ENCODE measurements around the gene PHF24. TPM values are rescaled to one million over a fixed set of nuclear protein-coding genes. Genes with fewer than 3 reads are reported as not detected.

Gene PHF24
- total and polyA plus RNA-seq, 10 of the 15 experiments (the other 5 are each of a cell fraction or from before 2014, with no cell fraction given): 0.02 to 0.04 TPM; not detected in 8

GRCh38 chr9:35010351-35010958 lies 52.4 kb downstream of the PHF24 start:
- Histone ChIP-seq H3K4me2 (ENCODE audit: control insufficient read depth, insufficient read depth) (no peak overlapping the region), H3K4me1 (ENCODE audit: control insufficient read depth, insufficient read depth, low read length) (no peaks in the 10 kb centered on the region), H2AFZ (ENCODE audit: control insufficient read depth, low read depth, low read length) (no peak overlapping the region), H3K79me2 (ENCODE audit: control insufficient read depth, insufficient read depth, low read length) (no peaks in the 10 kb centered on the region), H4K20me1 (ENCODE audit: control insufficient read depth, insufficient read depth) (no peaks in the 10 kb centered on the region), H3K9me3 (replicated peaks; ENCODE audit: control insufficient read depth, insufficient read depth, low read length) (peaks cover 5% of the 10 kb centered on the region; the same call in 1 of the 3 replicates), H3K9ac (ENCODE audit: control insufficient read depth, insufficient read depth, low read length) (no peak overlapping the region), H3K27me3 (replicated peaks in 1 of 2; ENCODE audit: control insufficient read depth in 2 of 2, insufficient read depth in 2 of 2, low read length in 1 of 2) (no peaks in the 10 kb centered on the region), H3K27ac (ENCODE audit: control insufficient read depth, insufficient read depth) (no peak overlapping the region), H3K36me3 (ENCODE audit: control insufficient read depth in 2 of 2, insufficient read depth in 2 of 2, low read length in 1 of 2) (no peaks in the 10 kb centered on the region), H3K4me3 (no peak overlapping the region)
- ChIA-PET POLR2A (no interaction called here), RAD21 (ENCODE audit: unreplicated experiment) (no interaction called here), SMC1A (ENCODE audit: uncharacterized antibody, unreplicated experiment) (interaction anchor here (1.1 kb wide), 1 partner anchor 9 kb away, joined by 3 read pairs; no protein-coding TSS in a partner anchor), CTCF (no interaction called here)
- WGBS (ENCODE audit: insufficient coverage, insufficient replicate concordance, low lambda C conversion rate, missing lambda C conversion rate): 59% methylated on average over 3 of the region's 3 CpGs
- FAIRE-seq (no peak), DNase-seq (ENCODE audit: low read depth, low spot score) (no peak), ATAC-seq (no peak)
- intact Hi-C loops (cut with micrococcal nuclease; ENCODE audit: unreplicated experiment): no loop called here
- TF ChIP-seq CBX3 (IDR thresholded peaks at IDR 0.05; ENCODE audit: borderline replicate concordance, low read depth) (0 out of 2 replicates have a peak, but pooled peaks have one; percentile 90), POLR2AphosphoS2 (IDR thresholded peaks at IDR 0.05; ENCODE audit: low read depth, low read length) (no peak), CBX5 (IDR thresholded peaks at IDR 0.05; ENCODE audit: low read depth) (peak; percentile 97)
- no TSS peak for BruUV-seq (replicated peaks)
- in situ Hi-C loops (cut with MboI): no loop called here

- WGBS (ENCODE audit: insufficient coverage, insufficient replicate concordance, low lambda C conversion rate, missing lambda C conversion rate): 40% methylated on average over 2 of the region's 2 CpGs
- H3K36me3 ChIP-seq (ENCODE audit: control insufficient read depth in 2 of 2, insufficient read depth in 2 of 2, low read length in 1 of 2): no peaks in the 10 kb centered on the region
- TF ChIP-seq MYC (IDR thresholded peaks at IDR 0.05; ENCODE audit: insufficient read depth, insufficient read length, insufficient replicate concordance, low read length, severe bottlenecking) (no peak), NR2C2 (IDR thresholded peaks at IDR 0.05; ENCODE audit: borderline replicate concordance, control insufficient read depth, insufficient read length, low read depth) (no peak), RAD51 (IDR thresholded peaks at IDR 0.05) (no peak), KAT2A (conservative IDR thresholded peaks at IDR 0.05; ENCODE audit: control insufficient read depth, low read depth, low read length) (no peak), TCF12 (IDR thresholded peaks at IDR 0.05; ENCODE audit: low read depth, low read length) (no peak), HDAC2 (IDR thresholded peaks at IDR 0.05) (no peak), POLR2AphosphoS2 (IDR thresholded peaks at IDR 0.05; ENCODE audit: low read depth, low read length) (no peak), ESRRA (IDR thresholded peaks at IDR 0.05; ENCODE audit: low read length) (no peak), POU2F2 (IDR thresholded peaks at IDR 0.05; ENCODE audit: borderline replicate concordance, low read depth, low read length) (no peak), STAT3 (IDR thresholded peaks at IDR 0.05; ENCODE audit: low read depth, low read length) (no peak)
- TF ChIP-seq, protein P1, sequence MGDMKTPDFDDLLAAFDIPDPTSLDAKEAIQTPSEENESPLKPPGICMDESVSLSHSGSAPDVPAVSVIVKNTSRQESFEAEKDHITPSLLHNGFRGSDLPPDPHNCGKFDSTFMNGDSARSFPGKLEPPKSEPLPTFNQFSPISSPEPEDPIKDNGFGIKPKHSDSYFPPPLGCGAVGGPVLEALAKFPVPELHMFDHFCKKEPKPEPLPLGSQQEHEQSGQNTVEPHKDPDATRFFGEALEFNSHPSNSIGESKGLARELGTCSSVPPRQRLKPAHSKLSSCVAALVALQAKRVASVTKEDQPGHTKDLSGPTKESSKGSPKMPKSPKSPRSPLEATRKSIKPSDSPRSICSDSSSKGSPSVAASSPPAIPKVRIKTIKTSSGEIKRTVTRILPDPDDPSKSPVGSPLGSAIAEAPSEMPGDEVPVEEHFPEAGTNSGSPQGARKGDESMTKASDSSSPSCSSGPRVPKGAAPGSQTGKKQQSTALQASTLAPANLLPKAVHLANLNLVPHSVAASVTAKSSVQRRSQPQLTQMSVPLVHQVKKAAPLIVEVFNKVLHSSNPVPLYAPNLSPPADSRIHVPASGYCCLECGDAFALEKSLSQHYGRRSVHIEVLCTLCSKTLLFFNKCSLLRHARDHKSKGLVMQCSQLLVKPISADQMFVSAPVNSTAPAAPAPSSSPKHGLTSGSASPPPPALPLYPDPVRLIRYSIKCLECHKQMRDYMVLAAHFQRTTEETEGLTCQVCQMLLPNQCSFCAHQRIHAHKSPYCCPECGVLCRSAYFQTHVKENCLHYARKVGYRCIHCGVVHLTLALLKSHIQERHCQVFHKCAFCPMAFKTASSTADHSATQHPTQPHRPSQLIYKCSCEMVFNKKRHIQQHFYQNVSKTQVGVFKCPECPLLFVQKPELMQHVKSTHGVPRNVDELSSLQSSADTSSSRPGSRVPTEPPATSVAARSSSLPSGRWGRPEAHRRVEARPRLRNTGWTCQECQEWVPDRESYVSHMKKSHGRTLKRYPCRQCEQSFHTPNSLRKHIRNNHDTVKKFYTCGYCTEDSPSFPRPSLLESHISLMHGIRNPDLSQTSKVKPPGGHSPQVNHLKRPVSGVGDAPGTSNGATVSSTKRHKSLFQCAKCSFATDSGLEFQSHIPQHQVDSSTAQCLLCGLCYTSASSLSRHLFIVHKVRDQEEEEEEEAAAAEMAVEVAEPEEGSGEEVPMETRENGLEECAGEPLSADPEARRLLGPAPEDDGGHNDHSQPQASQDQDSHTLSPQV (IDR thresholded peaks at IDR 0.05): no peak
- no peaks in the 10 kb centered on the region for H3K4me1 ChIP-seq (ENCODE audit: control insufficient read depth, insufficient read depth, low read length)
- no peak overlapping the region for H3K9ac ChIP-seq (ENCODE audit: control insufficient read depth, insufficient read depth, low read length)
- no peak for DNase-seq (ENCODE audit: low read depth, low spot score)
- in situ Hi-C loops (cut with MboI): no loop called here
- H2AFZ ChIP-seq (ENCODE audit: control insufficient read depth, low read depth, low read length): no peak overlapping the region
- intact Hi-C loops (cut with micrococcal nuclease; ENCODE audit: unreplicated experiment): no loop called here
- ChIA-PET RAD21 (ENCODE audit: unreplicated experiment) (no interaction called here), CTCF (interaction anchor here (0.6 kb wide), 1 partner anchor 116 kb away, joined by 3 read pairs; no protein-coding TSS in a partner anchor), SMC1A (ENCODE audit: uncharacterized antibody, unreplicated experiment) (interaction anchor here (0.8 to 1.2 kb wide), 2 partner anchors 20 to 37 kb away, joined by 3 to 4 read pairs; no protein-coding TSS in a partner anchor), POLR2A (no interaction called here)
- H3K9me3 ChIP-seq (replicated peaks; ENCODE audit: control insufficient read depth, insufficient read depth, low read length): peaks cover 5% of the 10 kb centered on the region; the same call in 1 of the 3 replicates
- no peak overlapping the region for H3K4me2 ChIP-seq (ENCODE audit: control insufficient read depth, insufficient read depth)
- H3K4me3 ChIP-seq: no peak overlapping the region
- BruUV-seq (replicated peaks): no TSS peak
- H3K79me2 ChIP-seq (ENCODE audit: control insufficient read depth, insufficient read depth, low read length): no peaks in the 10 kb centered on the region
- no peaks in the 10 kb centered on the region for H4K20me1 ChIP-seq (ENCODE audit: control insufficient read depth, insufficient read depth)
- ATAC-seq: no peak
- no peak for FAIRE-seq
- no peak overlapping the region for H3K27ac ChIP-seq (ENCODE audit: control insufficient read depth, insufficient read depth)
- H3K27me3 ChIP-seq (replicated peaks in 1 of 2; ENCODE audit: control insufficient read depth in 2 of 2, insufficient read depth in 2 of 2, low read length in 1 of 2): no peaks in the 10 kb centered on the region
These were observed 56.4 kb downstream of the PHF24 start for GRCh38 chr9:35014517-35014916.
